K562 (cell line): ENCODE results near the gene CDC14A. TPM values are rescaled to one million over a fixed set of nuclear protein-coding genes. Genes with fewer than 3 reads are reported as not detected.

Source experiments
- BACH1 ChIP-seq: fragments of 200-800 bp; sonication (Bioruptor generic); IDR thresholded peaks from 2 replicates; pipeline ENCODE4 v1.6.1; 2016; ENCODE audit warnings: missing genetic modification characterization, missing compliant biosample characterization
- CBX8 ChIP-seq: fragments of 200-600 bp; sonication (generic); IDR thresholded peaks from 2 replicates; pipeline ENCODE4 v1.6.1; 2012; ENCODE audit warnings: borderline replicate concordance, mixed run types, low read depth, mild to moderate bottlenecking, moderate library complexity, mixed read lengths, low read length, control low read depth, inconsistent platforms; ENCODE audit not compliant: poor library complexity, severe bottlenecking; ENCODE audit errors: extremely low read depth
- CHD2 ChIP-seq: IDR thresholded peaks from 2 replicates; pipeline ENCODE4 v1.6.1; 2011; ENCODE audit warnings: low read depth, low read length
- FOXK1 ChIP-seq: sonication (generic); formaldehyde crosslinking; IDR thresholded peaks from 2 replicates; pipeline ENCODE4 v1.8.0; 2022; ENCODE audit warnings: missing genetic modification reagents, mild to moderate bottlenecking, borderline replicate concordance
- GABPA ChIP-seq: fragments of 200-800 bp; sonication (Bioruptor generic); conservative IDR thresholded peaks from 2 replicates; pipeline ENCODE4 v1.6.1; 2016; ENCODE audit warnings: low read depth, missing genetic modification characterization, missing compliant biosample characterization
- HDAC3 ChIP-seq: fragments of 450-650 bp; IDR thresholded peaks from 2 replicates; pipeline ENCODE4 v1.6.1; 2018; ENCODE audit warnings: borderline replicate concordance, mild to moderate bottlenecking, moderate library complexity; ENCODE audit not compliant: partially characterized antibody
- POLR2B ChIP-seq: fragments of 450-650 bp; IDR thresholded peaks from 2 replicates; pipeline ENCODE4 v1.6.1; 2018; ENCODE audit warnings: low read depth; ENCODE audit not compliant: partially characterized antibody
- PPARD ChIP-seq: fragments of 250-450 bp; sonication (Bioruptor Pico); IDR thresholded peaks from 2 replicates; pipeline ENCODE4 v1.8.0; 2022; ENCODE audit warnings: inconsistent platforms, mild to moderate bottlenecking, moderate library complexity
- RAD21 ChIP-seq, 2 experiments: fragments of 250-450 bp in 1 of 2; fragments of 450-650 bp in 1 of 2; sonication (Bioruptor Pico) in 1 of 2; formaldehyde crosslinking in 1 of 2; IDR thresholded peaks in 1 of 2; conservative IDR thresholded peaks in 1 of 2; 2 replicates each; pipeline versions ENCODE4 v1.4.0 to v1.8.0; 2020 to 2022; ENCODE audit warnings: mild to moderate bottlenecking in 2 of 2, moderate library complexity in 1 of 2
- SRSF9 ChIP-seq: fragments of 200-400 bp; formaldehyde crosslinking; IDR thresholded peaks from 2 replicates; pipeline ENCODE4 v1.6.1; 2017; ENCODE audit warnings: low read depth, low read length, borderline replicate concordance
- TARDBP ChIP-seq: fragments of 450-650 bp; IDR thresholded peaks from 2 replicates; pipeline ENCODE4 v1.6.1; 2016
- THRAP3 ChIP-seq: fragments of 450-650 bp; IDR thresholded peaks from 2 replicates; pipeline ENCODE4 v1.6.1; 2016; ENCODE audit warnings: mild to moderate bottlenecking, inconsistent platforms, borderline replicate concordance
- ZNF140 ChIP-seq: fragments of 250-450 bp; sonication (Bioruptor Pico); IDR thresholded peaks from 2 replicates; pipeline ENCODE4 v1.8.0; 2021; ENCODE audit warnings: moderate library complexity, mild to moderate bottlenecking, inconsistent platforms
- ZNF316 ChIP-seq: fragments of 450-650 bp; IDR thresholded peaks from 2 replicates; pipeline ENCODE4 v1.6.1; 2016
- ZNF589 ChIP-seq: fragments of 200-800 bp; sonication (Bioruptor generic); IDR thresholded peaks from 2 replicates; pipeline ENCODE4 v1.6.1; 2016; ENCODE audit warnings: low read depth, missing genetic modification characterization, missing compliant biosample characterization
- polyA plus RNA-seq, 8 experiments: library from polyadenylated mRNA; depleted of rRNA in 4 of 8; stranded (reverse) in 5 of 8; unstranded in 3 of 8; fragments of >200 nt; fragmentation: Nextera tagmentation in 2 of 8; fragmentation: Illumina TruSeq in 1 of 8; extraction: Ambion mirVana in 2 of 8; extraction: Trizol in 1 of 8; gene quantifications; 2 replicates each; pipeline versions ENCODE4 v1.2.1 to v1.2.3, GENCODE V29; 2011 to 2014; ENCODE audit warnings: inconsistent platforms in 1 of 8, missing spikeins in 1 of 8
- total RNA-seq, 7 experiments: library from RNA; depleted of rRNA in 6 of 7; stranded (reverse); fragments of >200 nt in 6 of 7; fragmentation: Illumina TruSeq in 2 of 7; extraction: Trizol in 2 of 7; gene quantifications; 2 replicates each; pipeline versions ENCODE4 v1.2.1 to v1.2.3, GENCODE V29; 2011 to 2021; ENCODE audit warnings: low replicate concordance in 1 of 7
- TF ChIP-seq, protein P1 (sequence below): sonication (generic); formaldehyde crosslinking; IDR thresholded peaks from 2 replicates; pipeline ENCODE4 v1.8.0; 2022; ENCODE audit warnings: missing genetic modification reagents, mild to moderate bottlenecking, borderline replicate concordance
- TF ChIP-seq, protein P2 (sequence below): fragments of 450-650 bp; formaldehyde crosslinking; IDR thresholded peaks from 2 replicates; pipeline ENCODE4 v1.4.0; 2020; ENCODE audit warnings: mild to moderate bottlenecking, moderate library complexity
- TF ChIP-seq, protein P3 (sequence below): fragments of 450-650 bp; formaldehyde crosslinking; IDR thresholded peaks from 2 replicates; pipeline ENCODE4 v1.4.0; 2022; ENCODE audit warnings: missing genetic modification characterization
- TF ChIP-seq, protein P4 (sequence below): fragments of 150-350 bp; conservative IDR thresholded peaks from 2 replicates; pipeline ENCODE4 v1.6.1; 2014; ENCODE audit warnings: low read length

CDC14A gene
- total and polyA plus RNA-seq, 9 of the 15 experiments (the other 6 are each of a cell fraction or from before 2014, with no cell fraction given) = 17.0 to 74.3 (median 33.4) TPM

DNA sequence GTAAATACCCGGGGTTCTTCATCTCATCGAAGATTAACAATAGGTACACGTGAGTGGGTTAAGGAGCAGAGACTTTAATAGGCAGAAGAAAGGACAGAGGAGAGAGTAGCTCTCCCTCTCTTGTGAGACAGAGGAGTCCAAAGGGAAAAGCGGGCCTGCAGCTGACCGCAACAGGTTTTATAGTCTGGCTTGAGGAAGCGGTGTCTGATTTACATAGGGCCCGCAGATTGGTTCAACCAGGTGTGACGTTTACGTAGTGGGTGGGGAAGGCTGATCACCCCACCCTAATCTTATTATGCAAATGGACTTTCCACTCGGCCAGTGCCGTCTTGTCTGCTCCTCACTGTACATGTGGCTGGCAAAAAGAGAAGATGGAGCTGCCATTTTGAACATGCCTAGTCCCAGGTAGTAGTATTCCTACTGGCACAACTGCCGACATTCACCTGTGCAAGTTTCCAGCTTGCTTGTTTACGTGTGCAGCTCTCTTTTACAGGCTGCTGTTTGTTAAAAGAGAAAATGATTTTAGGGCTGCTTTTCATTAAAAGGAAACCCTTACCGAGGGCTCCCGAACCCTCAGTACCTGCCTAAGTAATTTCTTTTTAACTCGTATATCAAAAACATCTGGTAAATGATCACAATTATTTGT, 10.6 kb downstream of the CDC14A start (continued):
- TF ChIP-seq, protein P1, sequence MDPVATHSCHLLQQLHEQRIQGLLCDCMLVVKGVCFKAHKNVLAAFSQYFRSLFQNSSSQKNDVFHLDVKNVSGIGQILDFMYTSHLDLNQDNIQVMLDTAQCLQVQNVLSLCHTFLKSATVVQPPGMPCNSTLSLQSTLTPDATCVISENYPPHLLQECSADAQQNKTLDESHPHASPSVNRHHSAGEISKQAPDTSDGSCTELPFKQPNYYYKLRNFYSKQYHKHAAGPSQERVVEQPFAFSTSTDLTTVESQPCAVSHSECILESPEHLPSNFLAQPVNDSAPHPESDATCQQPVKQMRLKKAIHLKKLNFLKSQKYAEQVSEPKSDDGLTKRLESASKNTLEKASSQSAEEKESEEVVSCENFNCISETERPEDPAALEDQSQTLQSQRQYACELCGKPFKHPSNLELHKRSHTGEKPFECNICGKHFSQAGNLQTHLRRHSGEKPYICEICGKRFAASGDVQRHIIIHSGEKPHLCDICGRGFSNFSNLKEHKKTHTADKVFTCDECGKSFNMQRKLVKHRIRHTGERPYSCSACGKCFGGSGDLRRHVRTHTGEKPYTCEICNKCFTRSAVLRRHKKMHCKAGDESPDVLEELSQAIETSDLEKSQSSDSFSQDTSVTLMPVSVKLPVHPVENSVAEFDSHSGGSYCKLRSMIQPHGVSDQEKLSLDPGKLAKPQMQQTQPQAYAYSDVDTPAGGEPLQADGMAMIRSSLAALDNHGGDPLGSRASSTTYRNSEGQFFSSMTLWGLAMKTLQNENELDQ (CRISPR knock-in tag) = no peak
- TF ChIP-seq BACH1 (tag) (no peak), CBX8 (no peak), POLR2B (peak; percentile 99), TARDBP (no peak), ZNF316 (no peak), GABPA (tag) (0 out of 2 replicates have a peak, but pooled peaks have one; percentile 26), RAD21 (CRISPR knock-in tag; conservative IDR thresholded peaks at IDR 0.05 in 1 of 2, IDR thresholded peaks at IDR 0.05 in 1 of 2) (no peak), ZNF589 (CRISPR knock-in tag) (peak; percentile 58; the same call in 1 of the 2 replicates), PPARD (no peak), SRSF9 (no peak), THRAP3 (no peak), HDAC3 (no peak), CHD2 (0 out of 2 replicates have a peak, but pooled peaks have one; percentile 35), ZNF140 (no peak), FOXK1 (CRISPR knock-in tag) (no peak)
- TF ChIP-seq, protein P2, sequence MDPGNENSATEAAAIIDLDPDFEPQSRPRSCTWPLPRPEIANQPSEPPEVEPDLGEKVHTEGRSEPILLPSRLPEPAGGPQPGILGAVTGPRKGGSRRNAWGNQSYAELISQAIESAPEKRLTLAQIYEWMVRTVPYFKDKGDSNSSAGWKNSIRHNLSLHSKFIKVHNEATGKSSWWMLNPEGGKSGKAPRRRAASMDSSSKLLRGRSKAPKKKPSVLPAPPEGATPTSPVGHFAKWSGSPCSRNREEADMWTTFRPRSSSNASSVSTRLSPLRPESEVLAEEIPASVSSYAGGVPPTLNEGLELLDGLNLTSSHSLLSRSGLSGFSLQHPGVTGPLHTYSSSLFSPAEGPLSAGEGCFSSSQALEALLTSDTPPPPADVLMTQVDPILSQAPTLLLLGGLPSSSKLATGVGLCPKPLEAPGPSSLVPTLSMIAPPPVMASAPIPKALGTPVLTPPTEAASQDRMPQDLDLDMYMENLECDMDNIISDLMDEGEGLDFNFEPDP (CRISPR knock-in tag) = no peak
- TF ChIP-seq, protein P3, sequence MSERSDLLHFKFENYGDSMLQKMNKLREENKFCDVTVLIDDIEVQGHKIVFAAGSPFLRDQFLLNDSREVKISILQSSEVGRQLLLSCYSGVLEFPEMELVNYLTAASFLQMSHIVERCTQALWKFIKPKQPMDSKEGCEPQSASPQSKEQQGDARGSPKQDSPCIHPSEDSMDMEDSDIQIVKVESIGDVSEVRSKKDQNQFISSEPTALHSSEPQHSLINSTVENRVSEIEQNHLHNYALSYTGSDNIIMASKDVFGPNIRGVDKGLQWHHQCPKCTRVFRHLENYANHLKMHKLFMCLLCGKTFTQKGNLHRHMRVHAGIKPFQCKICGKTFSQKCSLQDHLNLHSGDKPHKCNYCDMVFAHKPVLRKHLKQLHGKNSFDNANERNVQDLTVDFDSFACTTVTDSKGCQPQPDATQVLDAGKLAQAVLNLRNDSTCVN = 0 out of 2 replicates have a peak, but pooled peaks have one; percentile 35
- TF ChIP-seq, protein P4, sequence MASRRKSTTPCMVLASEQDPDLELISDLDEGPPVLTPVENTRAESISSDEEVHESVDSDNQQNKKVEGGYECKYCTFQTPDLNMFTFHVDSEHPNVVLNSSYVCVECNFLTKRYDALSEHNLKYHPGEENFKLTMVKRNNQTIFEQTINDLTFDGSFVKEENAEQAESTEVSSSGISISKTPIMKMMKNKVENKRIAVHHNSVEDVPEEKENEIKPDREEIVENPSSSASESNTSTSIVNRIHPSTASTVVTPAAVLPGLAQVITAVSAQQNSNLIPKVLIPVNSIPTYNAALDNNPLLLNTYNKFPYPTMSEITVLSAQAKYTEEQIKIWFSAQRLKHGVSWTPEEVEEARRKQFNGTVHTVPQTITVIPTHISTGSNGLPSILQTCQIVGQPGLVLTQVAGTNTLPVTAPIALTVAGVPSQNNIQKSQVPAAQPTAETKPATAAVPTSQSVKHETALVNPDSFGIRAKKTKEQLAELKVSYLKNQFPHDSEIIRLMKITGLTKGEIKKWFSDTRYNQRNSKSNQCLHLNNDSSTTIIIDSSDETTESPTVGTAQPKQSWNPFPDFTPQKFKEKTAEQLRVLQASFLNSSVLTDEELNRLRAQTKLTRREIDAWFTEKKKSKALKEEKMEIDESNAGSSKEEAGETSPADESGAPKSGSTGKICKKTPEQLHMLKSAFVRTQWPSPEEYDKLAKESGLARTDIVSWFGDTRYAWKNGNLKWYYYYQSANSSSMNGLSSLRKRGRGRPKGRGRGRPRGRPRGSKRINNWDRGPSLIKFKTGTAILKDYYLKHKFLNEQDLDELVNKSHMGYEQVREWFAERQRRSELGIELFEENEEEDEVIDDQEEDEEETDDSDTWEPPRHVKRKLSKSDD = no peak
